HEK293T (cell line): ENCODE measurements around the gene MICAL2.

Experiments
- CTCF ChIA-PET: fragments of 350-600 bp; formaldehyde crosslinking; extraction: SDS; loops from one replicate; lab custom pipeline; 2021; ENCODE audit warnings: antibody characterized with exemption, inconsistent platforms; lab: Yijun Ruan, JAX
- POLR2A ChIA-PET: fragments of 350-600 bp; formaldehyde crosslinking; extraction: SDS; loops from one replicate; lab custom pipeline; 2020; ENCODE audit warnings: antibody characterized with exemption, inconsistent platforms; lab: Yijun Ruan, JAX
- DNase-seq: peaks from one replicate; pipeline ENCODE4 v3.0.0; 2012; ENCODE audit warnings: mixed read lengths; ENCODE audit errors: extremely low spot score
- ARNT ChIP-seq: fragments of 450-650 bp; IDR thresholded peaks from 2 replicates; pipeline ENCODE4 v1.6.1; 2017; ENCODE audit warnings: mild to moderate bottlenecking
- BHLHE40 ChIP-seq: fragments of 450-650 bp; IDR thresholded peaks from 2 replicates; pipeline ENCODE4 v1.6.1; 2016; ENCODE audit warnings: mild to moderate bottlenecking, moderate library complexity, borderline replicate concordance
- CTBP1 ChIP-seq: fragments of 450-650 bp; IDR thresholded peaks from 2 replicates; pipeline ENCODE4 v1.6.1; 2016; ENCODE audit warnings: borderline replicate concordance
- ELF4 ChIP-seq: fragments of 450-650 bp; IDR thresholded peaks from 2 replicates; pipeline ENCODE4 v1.6.1; 2017; ENCODE audit warnings: antibody characterized with exemption
- FOXA1 ChIP-seq: fragments of 450-650 bp; IDR thresholded peaks from 2 replicates; pipeline ENCODE4 v1.6.1; 2016; ENCODE audit warnings: mild to moderate bottlenecking
- FOXK2 ChIP-seq: fragments of 450-650 bp; IDR thresholded peaks from 2 replicates; pipeline ENCODE4 v1.6.1; 2016; ENCODE audit warnings: mild to moderate bottlenecking
- FOXM1 ChIP-seq: fragments of 450-650 bp; IDR thresholded peaks from 2 replicates; pipeline ENCODE4 v1.6.1; 2017; ENCODE audit warnings: mild to moderate bottlenecking, borderline replicate concordance
- HDGF ChIP-seq: fragments of 450-650 bp; IDR thresholded peaks from 2 replicates; pipeline ENCODE4 v1.6.1; 2017; ENCODE audit warnings: antibody characterized with exemption, borderline replicate concordance
- L3MBTL2 ChIP-seq: fragments of 450-650 bp; conservative IDR thresholded peaks from 2 replicates; pipeline ENCODE4 v1.6.1; 2016; ENCODE audit warnings: mild to moderate bottlenecking
- LEF1 ChIP-seq: fragments of 450-650 bp; IDR thresholded peaks from 2 replicates; pipeline ENCODE4 v1.6.1; 2017; ENCODE audit warnings: mild to moderate bottlenecking, borderline replicate concordance
- NFRKB ChIP-seq: fragments of 450-650 bp; IDR thresholded peaks from 2 replicates; pipeline ENCODE4 v1.6.1; 2016; ENCODE audit warnings: mild to moderate bottlenecking, moderate library complexity
- PKNOX1 ChIP-seq: fragments of 450-650 bp; IDR thresholded peaks from 2 replicates; pipeline ENCODE4 v1.6.1; 2016
- SP1 ChIP-seq: fragments of 450-650 bp; IDR thresholded peaks from 2 replicates; pipeline ENCODE4 v1.6.1; 2017
- SUZ12 ChIP-seq: fragments of 450-650 bp; IDR thresholded peaks from 2 replicates; pipeline ENCODE4 v1.6.1; 2016; ENCODE audit warnings: mild to moderate bottlenecking
- TARDBP ChIP-seq: fragments of 450-650 bp; IDR thresholded peaks from 2 replicates; pipeline ENCODE4 v1.6.1; 2016
- ZNF384 ChIP-seq: fragments of 450-650 bp; IDR thresholded peaks from 2 replicates; pipeline ENCODE4 v1.6.1; 2016

MICAL2 gene

GRCh38 chr11:12267921-12268320 is 157.5 kb downstream of the MICAL2 start:
- ChIA-PET CTCF (interaction anchor here (0.7 kb wide), 1 partner anchor 34 kb away, joined by 3 read pairs; no protein-coding TSS in a partner anchor), POLR2A (no interaction called here)
- no peak for DNase-seq
- TF ChIP-seq BHLHE40 (no peak), L3MBTL2 (no peak), LEF1 (no peak), ARNT (no peak), SUZ12 (no peak), CTBP1 (no peak), ELF4 (no peak), NFRKB (no peak), HDGF (no peak), SP1 (no peak), FOXA1 (no peak), ZNF384 (no peak), FOXM1 (no peak), PKNOX1 (no peak), FOXK2 (no peak), TARDBP (no peak)

- POLR2A ChIA-PET, result no interaction called here
- CTCF ChIA-PET, result interaction anchor here (0.9 to 1.0 kb wide), 2 partner anchors 20 to 225 kb away, joined by 3 to 4 read pairs; no protein-coding TSS in a partner anchor
- no peak for TF ChIP-seq L3MBTL2
- no peak for TF ChIP-seq ARNT
- TF ChIP-seq NFRKB, result no peak
- no peak for TF ChIP-seq TARDBP
- no peak for TF ChIP-seq SUZ12
- no peak for TF ChIP-seq CTBP1
- no peak for TF ChIP-seq FOXA1
- TF ChIP-seq BHLHE40, result no peak
- no peak for TF ChIP-seq PKNOX1
- no peak for TF ChIP-seq FOXK2
- TF ChIP-seq SP1, result no peak
- no peak for TF ChIP-seq ELF4
- TF ChIP-seq LEF1, result no peak
- no peak for TF ChIP-seq FOXM1
- TF ChIP-seq ZNF384, result no peak
- TF ChIP-seq HDGF, result no peak
- DNase-seq, result no peak
These were observed 158.7 kb downstream of the MICAL2 start for GRCh38 chr11:12269104-12269441.

GRCh38 chr11:12269446-12270214 is 159.2 kb downstream of the MICAL2 start:
- POLR2A ChIA-PET, result no interaction called here
- DNase-seq, result no peak
- TF ChIP-seq LEF1 (no peak), FOXA1 (no peak), SP1 (no peak), ZNF384 (no peak), CTBP1 (no peak), FOXM1 (no peak), SUZ12 (no peak), FOXK2 (no peak), BHLHE40 (no peak), NFRKB (no peak), HDGF (no peak)
- CTCF ChIA-PET, result interaction anchor here (0.9 to 1.0 kb wide), 2 partner anchors 19 to 225 kb away, joined by 3 to 4 read pairs; no protein-coding TSS in a partner anchor

- no peak for DNase-seq
- CTCF ChIA-PET, result no interaction called here
- POLR2A ChIA-PET, result no interaction called here
- TF ChIP-seq FOXA1 (no peak), HDGF (no peak), NFRKB (no peak), LEF1 (no peak), L3MBTL2 (no peak), BHLHE40 (no peak), TARDBP (no peak), FOXK2 (no peak), ARNT (no peak), SUZ12 (no peak), ELF4 (no peak), PKNOX1 (no peak), SP1 (no peak), ZNF384 (no peak)
These were observed 159.9 kb downstream of the MICAL2 start for GRCh38 chr11:12270215-12270797.

- CTCF ChIA-PET, result no interaction called here
- TF ChIP-seq ARNT, result no peak
- TF ChIP-seq NFRKB, result no peak
- TF ChIP-seq HDGF, result no peak
- no peak for TF ChIP-seq FOXK2
- no peak for TF ChIP-seq CTBP1
- no peak for TF ChIP-seq TARDBP
- TF ChIP-seq L3MBTL2, result no peak
- no peak for TF ChIP-seq FOXM1
- TF ChIP-seq FOXA1, result no peak
- TF ChIP-seq ELF4, result no peak
- TF ChIP-seq LEF1, result no peak
- no peak for TF ChIP-seq ZNF384
- POLR2A ChIA-PET, result no interaction called here
- no peak for DNase-seq
These were observed 160.4 kb downstream of the MICAL2 start for GRCh38 chr11:12270817-12271216.

- TF ChIP-seq ZNF384, result no peak
- no peak for TF ChIP-seq FOXA1
- no peak for TF ChIP-seq FOXM1
- no peak for TF ChIP-seq SUZ12
- no peak for TF ChIP-seq NFRKB
- TF ChIP-seq PKNOX1, result no peak
- TF ChIP-seq CTBP1, result no peak
- TF ChIP-seq ARNT, result no peak
- no peak for TF ChIP-seq SP1
- TF ChIP-seq HDGF, result no peak
- no peak for TF ChIP-seq TARDBP
- TF ChIP-seq ELF4, result no peak
- no peak for TF ChIP-seq L3MBTL2
- TF ChIP-seq LEF1, result no peak
- TF ChIP-seq FOXK2, result no peak
- CTCF ChIA-PET, result no interaction called here
- POLR2A ChIA-PET, result no interaction called here
- no peak for DNase-seq
These were observed 160.9 kb downstream of the MICAL2 start for GRCh38 chr11:12271241-12271640.
